GM23338 (cell line): ENCODE data around the gene ENTR1. TPM values are rescaled to one million over a fixed set of nuclear protein-coding genes. Genes with fewer than 3 reads are reported as not detected.
A peak's percentile ranks its signal among the peaks of the same experiment; 100 is the strongest.

Source experiments
- ATAC-seq: fragments of 200-7000 bp; cut with Tn5 transposase; 3 replicates; pipeline ENCODE4 v1.9.1; 2020
- DNase-seq: peaks from one replicate; pipeline ENCODE4 v3.0.0-alpha.2; 2015; ENCODE audit warnings: low spot score
- H2AFZ ChIP-seq: fragments of 200-600 bp; sonication (generic); 2 replicates; pipeline ENCODE4 v1.8.0; 2016; ENCODE audit warnings: antibody characterized with exemption, mild to moderate bottlenecking, moderate library complexity
- H3F3A ChIP-seq: fragments of 200-600 bp; sonication (generic); replicated peaks from 2 replicates; pipeline ENCODE4 v1.8.0; 2017; ENCODE audit warnings: antibody characterized with exemption, mixed run types, low read depth
- H3K27ac ChIP-seq: fragments of 200-600 bp; sonication (generic); 2 replicates; pipeline ENCODE4 v1.6.1; 2016; ENCODE audit warnings: low read depth
- H3K27me3 ChIP-seq: fragments of 200-600 bp; sonication (generic); 2 replicates; pipeline ENCODE4 v1.8.0; 2016; ENCODE audit warnings: mild to moderate bottlenecking, mixed run types, moderate library complexity; ENCODE audit not compliant: insufficient read depth
- H3K36me3 ChIP-seq: fragments of 200-600 bp; sonication (generic); 2 replicates; pipeline ENCODE4 v1.8.0; 2016; ENCODE audit warnings: mild to moderate bottlenecking; ENCODE audit not compliant: insufficient read depth
- H3K4me1 ChIP-seq: fragments of 200-600 bp; sonication (generic); 2 replicates; pipeline ENCODE4 v1.8.0; 2016; ENCODE audit warnings: mild to moderate bottlenecking, moderate library complexity; ENCODE audit not compliant: insufficient read depth
- H3K4me2 ChIP-seq: fragments of 200-600 bp; sonication (generic); 2 replicates; pipeline ENCODE4 v1.7.1; 2017; ENCODE audit warnings: mixed run types
- H3K4me3 ChIP-seq: fragments of 200-600 bp; sonication (generic); 2 replicates; pipeline ENCODE4 v1.6.1; 2016; ENCODE audit warnings: mixed run types
- H3K79me2 ChIP-seq: fragments of 200-600 bp; sonication (generic); replicated peaks from 2 replicates; pipeline ENCODE4 v1.8.0; 2017; ENCODE audit warnings: mild to moderate bottlenecking; ENCODE audit not compliant: insufficient read depth
- H3K9me2 ChIP-seq: fragments of 200-600 bp; sonication (generic); 2 replicates; pipeline ENCODE4 v1.8.0; 2017; ENCODE audit not compliant: insufficient read depth
- H4K20me1 ChIP-seq: fragments of 200-600 bp; sonication (generic); replicated peaks from 2 replicates; pipeline ENCODE4 v1.8.0; 2017; ENCODE audit warnings: mild to moderate bottlenecking; ENCODE audit not compliant: insufficient read depth
- H3K27ac Mint-ChIP-seq: 2 replicates; pipeline ENCODE4 v1.8.0; 2020; ENCODE audit warnings: inconsistent platforms, mild to moderate bottlenecking, moderate library complexity, mixed read lengths
- H3K27me3 Mint-ChIP-seq: 3 replicates; pipeline ENCODE4 v1.8.0; 2022; ENCODE audit warnings: low read depth, mild to moderate bottlenecking, moderate library complexity, mixed read lengths, inconsistent platforms; ENCODE audit not compliant: insufficient read depth, poor library complexity
- H3K36me3 Mint-ChIP-seq: 3 replicates; pipeline ENCODE4 v1.8.0; 2021; ENCODE audit warnings: low read depth, mild to moderate bottlenecking, inconsistent platforms, moderate library complexity, mixed read lengths
- H3K4me1 Mint-ChIP-seq: 3 replicates; pipeline ENCODE4 v1.8.0; 2020; ENCODE audit warnings: mild to moderate bottlenecking, inconsistent platforms, mixed read lengths
- H3K4me3 Mint-ChIP-seq: 3 replicates; pipeline ENCODE4 v1.8.0; 2021; ENCODE audit warnings: moderate library complexity, mild to moderate bottlenecking, inconsistent platforms, mixed read lengths
- H3K9me3 Mint-ChIP-seq: 3 replicates; pipeline ENCODE4 v1.8.0; 2020; ENCODE audit warnings: moderate library complexity, mild to moderate bottlenecking, inconsistent platforms, mixed read lengths
- CREB1 ChIP-seq: fragments of 250-450 bp; sonication (Bioruptor Pico); IDR thresholded peaks from 2 replicates; pipeline ENCODE4 v1.5.0; 2020; ENCODE audit warnings: low read depth, mild to moderate bottlenecking, moderate library complexity
- ETS1 ChIP-seq: IDR thresholded peaks from 2 replicates; pipeline ENCODE4 v1.6.1; 2016; ENCODE audit warnings: antibody characterized with exemption
- EZH2phosphoT487 ChIP-seq: fragments of 200-600 bp; sonication (generic); IDR thresholded peaks from one replicate; pipeline ENCODE4 v1.8.1; 2018; ENCODE audit warnings: antibody characterized with exemption; ENCODE audit not compliant: unreplicated experiment
- NANOG ChIP-seq: IDR thresholded peaks from 2 replicates; pipeline ENCODE4 v1.6.1; 2016; ENCODE audit warnings: antibody characterized with exemption, borderline replicate concordance
- REST ChIP-seq: IDR thresholded peaks from one replicate; pipeline ENCODE4 v1.6.1; 2018; ENCODE audit warnings: antibody characterized with exemption; ENCODE audit not compliant: unreplicated experiment
- STAT1 ChIP-seq: IDR thresholded peaks from one replicate; pipeline ENCODE4 v1.6.1; 2016; ENCODE audit warnings: antibody characterized with exemption; ENCODE audit not compliant: unreplicated experiment
- ZNF331 ChIP-seq: fragments of 250-450 bp; sonication (Bioruptor Pico); IDR thresholded peaks from 2 replicates; pipeline ENCODE4 v1.5.0; 2020; ENCODE audit warnings: low read depth, mild to moderate bottlenecking, moderate library complexity
- ZNF462 ChIP-seq: fragments of 250-450 bp; sonication (Bioruptor Pico); IDR thresholded peaks from 2 replicates; pipeline ENCODE4 v1.5.0; 2020; ENCODE audit warnings: mild to moderate bottlenecking, moderate library complexity
- polyA plus RNA-seq: library from polyadenylated mRNA; unstranded; fragments of >200 nt; fragmentation: Nextera tagmentation; extraction: Ambion mirVana; gene quantifications from 2 replicates; pipeline ENCODE4 v1.2.1, GENCODE V29; 2016
- total RNA-seq: library from RNA; depleted of rRNA; stranded (reverse); fragments of >200 nt; shearing (Covaris generic); gene quantifications from 2 replicates; pipeline ENCODE4 v1.2.3, GENCODE V29; 2014

ENTR1 gene
- total and polyA plus RNA-seq, 2 experiments from 2014 or later: 25.6 to 91.9 TPM

- Histone ChIP-seq H3F3A (peaks cover 27% of the 10 kb centered on the region), H3K4me1 (peaks cover 10% of the 10 kb centered on the region; the same call in 1 of the 2 replicates), H3K79me2 (peaks cover 25% of the 10 kb centered on the region), H3K9me2 (no peaks in the 10 kb centered on the region), H3K36me3 (peaks cover 25% of the 10 kb centered on the region), H3K27me3 (no peaks in the 10 kb centered on the region), H3K4me3 (no peak overlapping the region), H3K27ac (peak overlapping the region; percentile 32; the same call in 1 of the 2 replicates), H2AFZ (no peak overlapping the region), H4K20me1 (peaks cover 8% of the 10 kb centered on the region), H3K4me2 (no peak overlapping the region)
- Mint-ChIP-seq H3K4me1 (peaks cover 14% of the 10 kb centered on the region), H3K27me3 (peaks cover 21% of the 10 kb centered on the region), H3K36me3 (peaks cover 69% of the 10 kb centered on the region), H3K27ac (no peak overlapping the region), H3K9me3 (no peaks in the 10 kb centered on the region; the same call in 2 of the 3 replicates), H3K4me3 (no peak overlapping the region)
- TF ChIP-seq STAT1: no peak
- no peak for TF ChIP-seq ZNF462 (CRISPR knock-in tag)
- TF ChIP-seq EZH2phosphoT487: no peak
- no peak for TF ChIP-seq ETS1
- no peak for TF ChIP-seq REST
- TF ChIP-seq CREB1: no peak
- no peak for TF ChIP-seq ZNF331 (CRISPR knock-in tag)
- TF ChIP-seq NANOG: no peak
- ATAC-seq (no peak), DNase-seq (no peak)
These were observed 4.9 kb downstream of the ENTR1 start for GRCh38 chr9:136405481-136405880.
